Fibroblast of the aortic adventitia (primary cell): ENCODE results near the gene CD55. TPM values are rescaled to one million over a fixed set of nuclear protein-coding genes. Genes with fewer than 3 reads are reported as not detected.

ENCODE experiments used
- DNase-seq: peaks from one replicate; pipeline ENCODE4 v3.0.0-alpha.2; 2010; ENCODE audit warnings: low read depth
- H3K4me3 ChIP-seq: 2 replicates; pipeline ENCODE4 v1.5.1; 2011; ENCODE audit warnings: low read depth, mild to moderate bottlenecking, control low read depth, low read length, moderate library complexity
- total RNA-seq: library from RNA; depleted of rRNA; stranded (reverse); fragments of >200 nt; gene quantifications from 2 replicates; pipeline ENCODE4 v1.2.3, GENCODE V29; 2012; ENCODE audit warnings: low replicate concordance
- TF ChIP-seq, protein P1 (sequence below): IDR thresholded peaks from 2 replicates; pipeline ENCODE4 v1.5.1; 2011; ENCODE audit warnings: mild to moderate bottlenecking, low read length, control low read depth, inconsistent platforms; ENCODE audit not compliant: insufficient read depth

The CD55 gene
- total RNA-seq, 1 donor, result 34.0 TPM

DNA sequence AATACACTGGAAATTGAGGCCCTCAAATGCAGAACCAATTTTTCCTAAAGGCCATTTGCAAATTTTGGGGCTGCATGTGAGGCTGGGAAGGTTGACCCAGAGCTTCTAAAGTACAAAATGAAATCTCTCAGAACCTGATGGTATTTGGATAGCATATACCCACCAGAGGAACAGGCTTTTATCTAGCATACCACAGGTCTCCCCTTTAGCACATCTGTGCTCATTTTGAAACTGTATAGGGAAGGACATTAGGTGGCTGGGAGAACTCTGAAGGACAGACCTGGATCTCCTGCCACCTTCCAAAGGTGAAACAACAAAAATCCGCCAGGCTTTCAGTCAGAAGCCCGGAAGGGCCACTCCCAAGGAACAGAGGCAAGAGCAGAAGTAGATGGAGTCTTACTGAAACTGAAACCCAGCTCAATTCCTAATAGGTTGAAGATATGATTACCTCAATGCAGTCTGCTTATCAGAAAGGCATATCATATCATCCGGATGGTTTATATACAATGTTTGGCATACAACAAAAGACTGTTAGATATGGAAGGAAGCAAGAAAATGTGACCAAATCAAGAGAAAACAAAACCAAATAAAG lies 11.6 kb downstream of the CD55 start:
- H3K4me3 ChIP-seq, result no peak overlapping the region
- DNase-seq, result no peak
- TF ChIP-seq, protein P1, sequence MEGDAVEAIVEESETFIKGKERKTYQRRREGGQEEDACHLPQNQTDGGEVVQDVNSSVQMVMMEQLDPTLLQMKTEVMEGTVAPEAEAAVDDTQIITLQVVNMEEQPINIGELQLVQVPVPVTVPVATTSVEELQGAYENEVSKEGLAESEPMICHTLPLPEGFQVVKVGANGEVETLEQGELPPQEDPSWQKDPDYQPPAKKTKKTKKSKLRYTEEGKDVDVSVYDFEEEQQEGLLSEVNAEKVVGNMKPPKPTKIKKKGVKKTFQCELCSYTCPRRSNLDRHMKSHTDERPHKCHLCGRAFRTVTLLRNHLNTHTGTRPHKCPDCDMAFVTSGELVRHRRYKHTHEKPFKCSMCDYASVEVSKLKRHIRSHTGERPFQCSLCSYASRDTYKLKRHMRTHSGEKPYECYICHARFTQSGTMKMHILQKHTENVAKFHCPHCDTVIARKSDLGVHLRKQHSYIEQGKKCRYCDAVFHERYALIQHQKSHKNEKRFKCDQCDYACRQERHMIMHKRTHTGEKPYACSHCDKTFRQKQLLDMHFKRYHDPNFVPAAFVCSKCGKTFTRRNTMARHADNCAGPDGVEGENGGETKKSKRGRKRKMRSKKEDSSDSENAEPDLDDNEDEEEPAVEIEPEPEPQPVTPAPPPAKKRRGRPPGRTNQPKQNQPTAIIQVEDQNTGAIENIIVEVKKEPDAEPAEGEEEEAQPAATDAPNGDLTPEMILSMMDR, result no peak

DNA sequence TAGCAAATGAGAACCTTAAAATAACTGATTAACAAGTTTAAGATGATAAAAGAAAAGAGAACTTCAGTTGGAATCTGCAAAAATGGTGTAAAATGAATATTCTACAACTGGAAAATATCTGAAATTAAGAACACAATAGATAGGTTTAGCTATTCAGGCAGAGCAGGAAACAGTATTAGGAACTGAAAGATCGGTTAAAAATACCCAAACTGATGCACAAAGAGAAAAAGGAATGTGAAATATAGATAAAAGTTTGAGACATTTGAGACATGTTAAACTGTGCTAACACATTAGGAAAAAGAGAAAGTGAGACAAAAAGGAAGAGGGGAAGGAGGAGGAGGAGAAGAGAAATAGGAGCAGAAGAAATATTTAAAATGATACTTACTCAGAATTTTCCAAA lies 12.1 kb downstream of the CD55 start:
- H3K4me3 ChIP-seq, result no peak overlapping the region
- no peak for DNase-seq
- TF ChIP-seq, protein P1, result no peak

DNA sequence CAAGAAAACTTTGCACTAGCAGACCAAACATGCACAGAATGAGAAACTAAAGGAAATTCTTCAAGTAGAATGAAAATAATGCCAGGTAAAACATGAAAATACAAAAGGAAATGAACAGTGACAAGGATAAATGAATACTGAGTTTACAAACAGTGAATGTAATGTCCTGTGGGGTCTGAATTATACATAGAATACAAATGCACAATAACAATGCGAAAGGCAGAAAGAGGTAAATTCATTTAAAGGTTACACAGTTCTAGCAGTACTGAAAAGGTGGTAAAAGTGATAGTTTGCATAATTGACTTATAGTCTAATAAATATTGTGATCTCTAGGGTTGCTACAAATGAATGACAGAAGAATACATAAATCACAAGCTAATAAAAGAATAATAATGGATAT lies 12.9 kb downstream of the CD55 start:
- TF ChIP-seq, protein P1, result no peak
- DNase-seq, result no peak
- no peak overlapping the region for H3K4me3 ChIP-seq

DNA sequence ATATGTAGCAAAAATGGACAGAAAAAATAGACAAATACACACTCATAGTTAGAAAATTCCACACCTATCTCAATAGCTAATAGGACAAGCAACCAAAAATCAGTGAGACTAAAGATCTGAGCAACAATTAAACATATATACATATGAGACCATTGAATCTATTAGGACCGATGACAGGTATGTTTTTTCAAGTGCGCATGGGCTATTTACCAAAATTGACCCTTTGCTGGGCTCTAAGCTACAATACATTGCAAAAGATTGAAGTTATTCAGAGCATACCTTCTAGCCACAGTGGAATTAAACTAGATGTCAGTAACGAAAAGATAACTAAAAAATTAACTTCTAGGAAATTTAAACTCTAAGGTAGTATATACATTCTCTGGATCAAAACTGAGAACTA lies 13.7 kb downstream of the CD55 start:
- DNase-seq, result no peak
- no peak overlapping the region for H3K4me3 ChIP-seq
- TF ChIP-seq, protein P1, result no peak

DNA sequence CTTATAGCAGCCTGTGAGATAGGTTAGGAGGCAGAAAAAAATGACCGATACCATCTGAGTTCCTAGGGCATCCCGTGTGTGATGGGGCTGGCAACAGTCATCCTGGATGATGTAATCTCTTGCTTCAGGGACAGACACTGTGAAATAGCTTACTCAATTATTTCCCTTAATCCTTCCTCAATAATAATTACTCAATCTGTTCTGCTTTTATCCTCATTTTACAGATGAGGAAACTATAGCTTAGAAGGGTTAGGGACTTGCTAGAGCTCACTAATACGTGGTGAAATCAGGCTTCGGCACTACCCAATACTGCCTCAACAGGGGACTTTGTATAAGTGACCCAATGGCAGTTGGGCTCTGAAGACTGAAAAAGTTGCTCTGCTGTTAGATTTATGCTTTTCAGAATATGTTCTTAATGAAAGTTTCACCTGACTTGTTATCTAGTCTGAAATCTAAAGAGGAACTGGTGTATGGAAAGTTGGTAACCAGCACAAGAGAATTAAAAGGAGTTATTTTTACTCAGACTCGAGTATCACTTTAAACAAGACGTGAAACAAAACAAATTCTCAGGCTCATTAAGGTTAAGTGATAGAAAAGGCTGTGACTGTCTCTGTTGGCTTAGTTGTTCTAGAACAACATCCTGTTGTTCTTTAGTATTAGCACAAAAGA lies 14.4 kb downstream of the CD55 start:
- no peak overlapping the region for H3K4me3 ChIP-seq
- no peak for DNase-seq
- TF ChIP-seq, protein P1, result no peak

DNA sequence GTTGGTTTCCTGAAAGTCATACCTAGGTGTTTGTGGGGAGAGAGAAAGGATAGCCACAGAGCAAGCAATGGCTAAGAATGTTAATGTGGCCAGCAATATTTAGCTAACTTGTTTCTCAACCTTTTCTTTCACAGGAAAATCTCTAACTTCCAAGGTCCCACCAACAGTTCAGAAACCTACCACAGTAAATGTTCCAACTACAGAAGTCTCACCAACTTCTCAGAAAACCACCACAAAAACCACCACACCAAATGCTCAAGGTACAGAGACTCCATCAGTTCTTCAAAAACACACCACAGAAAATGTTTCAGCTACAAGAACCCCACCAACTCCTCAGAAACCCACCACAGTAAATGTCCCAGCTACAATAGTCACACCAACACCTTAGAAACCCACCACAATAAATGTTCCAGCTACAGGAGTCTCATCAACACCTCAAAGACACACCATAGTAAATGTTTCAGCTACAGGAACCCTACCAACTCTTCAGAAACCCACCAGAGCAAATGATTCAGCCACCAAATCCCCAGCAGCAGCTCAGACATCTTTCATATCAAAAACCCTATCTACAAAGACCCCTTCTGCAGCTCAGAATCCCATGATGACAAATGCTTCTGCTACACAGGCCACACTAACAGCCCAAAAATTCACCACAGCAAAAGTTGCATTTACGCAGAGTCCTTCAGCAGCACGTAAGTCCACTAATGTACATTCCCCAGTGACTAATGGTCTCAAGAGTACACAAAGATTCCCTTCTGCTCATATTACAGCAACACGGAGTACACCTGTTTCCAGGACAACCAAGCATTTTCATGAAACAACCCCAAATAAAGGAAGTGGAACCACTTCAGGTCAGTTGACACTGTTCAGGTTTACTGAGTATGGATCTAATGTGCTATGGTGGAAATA lies 15.3 kb downstream of the CD55 start:
- no peak overlapping the region for H3K4me3 ChIP-seq
- no peak for DNase-seq
- TF ChIP-seq, protein P1, result no peak
